Common myeloid progenitor, CD34-positive (primary cell): ENCODE measurements around the gene LPCAT3.

Experiments used
- CTCF ChIA-PET: fragments of 350-600 bp; sonication (Branson Sonifier 250); formaldehyde crosslinking; loops from one replicate; lab custom pipeline; 2021; ENCODE audit warnings: antibody characterized with exemption; lab: Charles Lee
- POLR2A ChIA-PET: fragments of 350-600 bp; sonication (Branson Sonifier 250); formaldehyde crosslinking; loops from one replicate; lab custom pipeline; 2021; ENCODE audit warnings: antibody characterized with exemption; lab: Charles Lee
- DNase-seq, 3 donors: peaks; one replicate each; pipeline versions ENCODE4 v3.0.0 to v3.0.0-alpha.2; 2013
- H3K27ac ChIP-seq, 2 experiments: 1 replicate in 1 of 2; 2 replicates in 1 of 2; pipeline ENCODE4 v1.7.0; 2013; ENCODE audit warnings: inconsistent platforms in 2 of 2, low read length in 2 of 2, mild to moderate bottlenecking in 2 of 2, low read depth in 1 of 2, moderate library complexity in 1 of 2; ENCODE audit not compliant: severe bottlenecking in 2 of 2, insufficient read depth in 1 of 2, poor library complexity in 1 of 2
- H3K27me3 ChIP-seq, 5 experiments: replicated peaks in 2 of 5; 1 replicate in 3 of 5; 2 replicates in 2 of 5; pipeline versions ENCODE4 v1.6.1 to v1.7.0; 2013; ENCODE audit warnings: low read length in 4 of 5, mild to moderate bottlenecking in 2 of 5, moderate library complexity in 2 of 5, inconsistent platforms in 1 of 5; ENCODE audit not compliant: insufficient read depth in 5 of 5, control insufficient read depth in 4 of 5
- H3K36me3 ChIP-seq, 4 experiments: 1 replicate in 2 of 4; 2 replicates in 2 of 4; pipeline versions ENCODE4 v1.6.1 to v1.7.0; 2013; ENCODE audit warnings: low read length in 3 of 4, control low read depth in 1 of 4, mild to moderate bottlenecking in 1 of 4; ENCODE audit not compliant: control insufficient read depth in 4 of 4, insufficient read depth in 4 of 4
- H3K4me1 ChIP-seq, 4 experiments: 1 replicate in 3 of 4; 2 replicates in 1 of 4; pipeline versions ENCODE4 v1.6.1 to v1.7.1; 2013; ENCODE audit warnings: low read length in 3 of 4, mild to moderate bottlenecking in 3 of 4, control low read depth in 1 of 4, inconsistent platforms in 1 of 4, moderate library complexity in 1 of 4; ENCODE audit not compliant: control insufficient read depth in 4 of 4, insufficient read depth in 4 of 4; ENCODE audit errors: control extremely low read depth in 1 of 4
- H3K4me3 ChIP-seq, 7 experiments: 1 replicate in 4 of 7; 2 replicates in 3 of 7; pipeline versions ENCODE4 v1.5.1 to v1.7.0; 2013; ENCODE audit warnings: mild to moderate bottlenecking in 7 of 7, low read length in 6 of 7, moderate library complexity in 6 of 7, inconsistent platforms in 2 of 7, low read depth in 2 of 7, control low read depth in 1 of 7; ENCODE audit not compliant: insufficient read depth in 4 of 7, control insufficient read depth in 1 of 7; ENCODE audit errors: extremely low read depth in 1 of 7
- H3K9me3 ChIP-seq, 5 experiments: 1 replicate in 4 of 5; 2 replicates in 1 of 5; pipeline versions ENCODE4 v1.6.1 to v1.7.1; 2013; ENCODE audit warnings: low read length in 4 of 5, mild to moderate bottlenecking in 2 of 5, inconsistent platforms in 1 of 5, low read depth in 1 of 5, moderate library complexity in 1 of 5; ENCODE audit not compliant: control insufficient read depth in 4 of 5, insufficient read depth in 2 of 5; ENCODE audit errors: control extremely low read depth in 1 of 5
- WGBS: methylation state at CpG from one replicate; pipeline ENCODE4 v1.1.5; 2013; ENCODE audit not compliant: insufficient coverage; 5-methylcytosine and 5-hydroxymethylcytosine counted together

The LPCAT3 gene

DNA sequence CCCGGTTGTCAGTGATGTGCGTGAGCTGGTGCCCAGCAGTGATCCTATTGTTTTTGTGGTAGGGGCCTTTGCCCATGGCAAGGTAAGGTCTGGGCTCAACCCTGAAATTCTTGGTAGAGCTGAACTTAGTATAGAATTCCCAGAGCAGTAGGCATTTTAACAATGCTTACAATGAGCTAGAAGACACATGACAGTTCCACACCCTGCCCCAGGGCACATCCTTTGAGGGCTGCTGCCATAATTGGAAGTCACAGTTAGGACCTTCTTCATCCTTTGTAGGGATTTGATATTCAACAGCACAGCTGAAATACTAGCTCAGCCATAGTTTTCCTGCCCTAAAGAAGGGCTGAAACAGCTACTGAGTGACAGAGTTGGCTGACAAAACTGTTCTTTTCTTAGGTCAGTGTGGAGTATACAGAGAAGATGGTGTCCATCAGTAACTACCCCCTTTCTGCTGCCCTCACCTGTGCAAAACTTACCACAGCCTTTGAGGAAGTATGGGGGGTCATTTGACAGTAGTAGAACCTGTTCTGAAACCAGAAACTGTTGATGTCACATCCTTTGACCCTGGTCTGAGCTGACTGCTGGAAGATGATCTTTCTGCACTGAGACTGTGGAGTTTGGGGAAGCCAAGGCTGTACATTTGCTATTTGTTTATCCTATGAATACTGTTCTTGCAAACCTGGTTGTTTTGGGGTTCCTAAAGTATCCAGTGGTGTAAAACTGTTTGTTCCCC, 42.8 kb downstream of the LPCAT3 start:
- Histone ChIP-seq H3K9me3 (no peaks in the 10 kb centered on the region), H3K36me3 (peaks cover 16 to 72% (median 60%) of the 10 kb centered on the region in 4 experiments), H3K4me1 (peaks cover 5 to 13% (median 8%) of the 10 kb centered on the region in 4 experiments), H3K27me3 (no peaks in the 10 kb centered on the region), H3K4me3 (no peak overlapping the region), H3K27ac (no peak overlapping the region)
- WGBS = 96% methylated on average over 2 of the region's 2 CpGs
- ChIA-PET CTCF (interaction anchor here (0.7 to 1.7 kb wide), 7 partner anchors 10 to 118 kb away, joined by 3 read pairs; partner anchors contain the start of gene LPCAT3), POLR2A (interaction anchor here (0.6 kb wide), 1 partner anchor 77 kb away, joined by 4 read pairs; no protein-coding TSS in a partner anchor)
- DNase-seq = no peak

DNA sequence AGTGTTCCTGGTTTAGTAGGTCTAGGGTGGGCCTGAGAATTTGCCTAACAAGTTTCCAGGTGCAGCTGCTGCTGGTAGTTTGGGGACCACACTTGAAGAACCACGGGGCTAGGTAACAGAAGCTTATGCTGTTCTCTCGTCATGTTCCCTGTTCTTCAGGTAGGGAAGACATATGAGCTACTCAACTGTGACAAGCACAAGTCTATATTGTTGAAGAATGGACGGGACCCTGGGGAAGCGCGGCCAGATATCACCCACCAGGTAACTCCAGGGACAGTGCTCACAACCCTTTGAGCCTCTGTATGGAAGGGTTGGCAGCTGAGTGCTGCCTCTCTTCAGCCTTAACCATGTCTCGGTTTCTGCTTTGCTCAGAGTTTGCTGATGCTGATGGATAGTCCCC, 44.1 kb downstream of the LPCAT3 start:
- Histone ChIP-seq H3K9me3 (no peaks in the 10 kb centered on the region), H3K4me1 (peaks cover 5 to 20% (median 17%) of the 10 kb centered on the region in 4 experiments), H3K27ac (no peak overlapping the region), H3K4me3 (no peak overlapping the region), H3K27me3 (no peaks in the 10 kb centered on the region), H3K36me3 (peaks cover 11 to 62% (median 51%) of the 10 kb centered on the region in 4 experiments)
- POLR2A ChIA-PET = no interaction called here
- CTCF ChIA-PET = interaction anchor here (0.6 to 1.7 kb wide), 7 partner anchors 9 to 688 kb away, joined by 3 read pairs; partner anchors contain the start of genes C12orf57, LPCAT3 and RNU7-1
- WGBS = 92% methylated on average over 6 of the region's 6 CpGs
- no peak for DNase-seq

GRCh38 chr12:6970096-6970527, 48.2 kb downstream of the LPCAT3 start:
- Histone ChIP-seq H3K9me3 (no peaks in the 10 kb centered on the region), H3K27ac (peak overlapping the region; percentile 82 to 91), H3K4me3 (peak overlapping the region; percentile 49 to 100 (median 93)), H3K27me3 (no peaks in the 10 kb centered on the region), H3K4me1 (peaks cover 5 to 32% (median 24%) of the 10 kb centered on the region in 4 experiments), H3K36me3 (peaks cover 19 to 62% (median 42%) of the 10 kb centered on the region in 4 experiments)
- ChIA-PET CTCF (interaction anchor here (1.4 to 2.9 kb wide), 4 partner anchors 13 to 32 kb away, joined by 4 to 48 read pairs (median 19); partner anchors contain the start of genes C12orf57, PTPN6 and RNU7-1), POLR2A (interaction anchor here (0.6 kb wide), 1 partner anchor 26 kb away, joined by 4 read pairs; the partner anchor contains the start of genes C12orf57 and RNU7-1)
- no peak for DNase-seq
- WGBS = under 1% methylated on average over 29 of the region's 31 CpGs

DNA sequence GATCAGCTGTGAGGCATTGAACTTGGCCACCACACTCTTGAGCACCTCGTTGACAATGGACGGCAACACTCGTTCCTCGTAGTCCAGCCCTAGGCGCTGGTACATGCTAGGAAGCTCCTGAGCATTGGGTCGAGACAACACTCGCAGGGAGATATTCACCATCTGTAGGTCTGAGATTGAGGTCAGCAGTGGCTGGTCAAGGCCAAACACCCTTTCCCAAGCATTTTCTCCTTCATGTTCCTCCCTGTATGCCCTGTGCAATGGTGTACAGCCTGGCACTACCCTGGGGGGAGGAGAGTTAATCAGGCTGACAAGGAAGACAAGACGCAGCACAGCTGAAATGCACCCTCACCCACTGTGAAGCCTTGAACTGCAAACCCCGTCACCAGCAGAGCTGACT, 49.9 kb downstream of the LPCAT3 start:
- Histone ChIP-seq H3K4me3 (peak overlapping the region in 1 of 7 experiments; percentile 85), H3K27ac (no peak overlapping the region), H3K36me3 (peaks cover 13 to 56% (median 28%) of the 10 kb centered on the region in 4 experiments), H3K27me3 (no peaks in the 10 kb centered on the region), H3K9me3 (no peaks in the 10 kb centered on the region), H3K4me1 (peaks cover 7 to 42% (median 32%) of the 10 kb centered on the region in 4 experiments)
- WGBS = 95% methylated on average over 8 of the region's 9 CpGs
- DNase-seq = no peak
- POLR2A ChIA-PET = no interaction called here
- CTCF ChIA-PET = interaction anchor here (0.5 to 2.9 kb wide), 14 partner anchors 11 to 141 kb away, joined by 3 to 48 read pairs (median 5); partner anchors contain the start of genes C12orf57, C1RL, LPCAT3 and PTPN6

GRCh38 chr12:6967651-6968100, 50.6 kb downstream of the LPCAT3 start:
- no CpG with 5 or more reads among the region's 10 CpGs for WGBS
- Histone ChIP-seq H3K9me3 (no peaks in the 10 kb centered on the region), H3K4me3 (no peak overlapping the region), H3K27me3 (no peaks in the 10 kb centered on the region), H3K27ac (peak overlapping the region in 1 of 2 experiments; percentile 15), H3K4me1 (peaks cover 7 to 48% (median 37%) of the 10 kb centered on the region in 4 experiments), H3K36me3 (peaks cover 13 to 54% (median 28%) of the 10 kb centered on the region in 4 experiments)
- POLR2A ChIA-PET = no interaction called here
- no peak for DNase-seq
- CTCF ChIA-PET = interaction anchor here (0.9 to 2.9 kb wide), 12 partner anchors 10 to 142 kb away, joined by 3 to 48 read pairs (median 6); partner anchors contain the start of genes C12orf57, C1RL, LPCAT3 and PTPN6

DNA sequence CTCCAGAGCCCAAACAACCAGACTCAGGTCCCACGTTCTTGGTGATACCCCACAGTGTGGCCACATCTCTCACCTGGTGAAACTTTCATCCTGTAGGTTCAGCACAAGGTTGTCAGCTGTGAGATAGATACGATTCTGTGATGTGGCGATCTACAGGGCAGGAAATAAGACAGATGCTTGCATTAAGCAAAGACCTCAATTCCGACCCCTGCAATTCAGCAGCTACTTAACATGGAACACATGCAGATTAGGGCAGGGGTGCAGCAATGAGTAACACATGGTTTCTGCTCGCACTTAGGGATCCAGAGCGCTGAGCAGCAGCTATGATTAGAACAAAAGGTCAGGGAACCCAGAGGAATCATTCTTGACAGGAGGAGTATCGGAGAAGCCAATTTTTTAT, 51.9 kb downstream of the LPCAT3 start:
- 96% methylated on average over 7 of the region's 7 CpGs for WGBS
- CTCF ChIA-PET = interaction anchor here (0.5 to 13.5 kb wide), 13 partner anchors 9 to 179 kb away, joined by 3 to 441 read pairs (median 3); partner anchors contain the start of genes C12orf57, C1R, PTPN6 and RNU7-1
- Histone ChIP-seq H3K4me1 (peaks cover 2 to 52% (median 43%) of the 10 kb centered on the region in 4 experiments), H3K27ac (no peak overlapping the region), H3K36me3 (peaks cover 13 to 53% (median 28%) of the 10 kb centered on the region in 4 experiments), H3K4me3 (no peak overlapping the region), H3K9me3 (no peaks in the 10 kb centered on the region), H3K27me3 (no peaks in the 10 kb centered on the region)
- POLR2A ChIA-PET = interaction anchor here (0.6 to 3.9 kb wide), 2 partner anchors 22 to 161 kb away, joined by 5 to 42 read pairs; partner anchors contain the start of genes C12orf57 and RNU7-1
- DNase-seq = no peak
